NCI-H460 (cell line): ENCODE measurements around the gene PRPSAP2. TPM values are rescaled to one million over a fixed set of nuclear protein-coding genes. Genes with fewer than 3 reads are reported as not detected.

Experiments
- DNase-seq: peaks from one replicate; pipeline ENCODE4 v3.0.0-alpha.2; 2016; ENCODE audit warnings: low read depth; ENCODE audit errors: extremely low read depth
- total RNA-seq: library from RNA; depleted of rRNA; stranded (reverse); fragments of >200 nt; shearing (Covaris generic); gene quantifications from 2 replicates; pipeline ENCODE4 v1.2.3, GENCODE V29; 2014

The PRPSAP2 gene
- total RNA-seq, 1 experiment from 2014 or later, result 78.8 TPM

- DNase-seq, result peak; percentile 65
Observed at GRCh38 chr17:18960803-18961511, 103.0 kb downstream of the PRPSAP2 start.

GRCh38 chr17:18961634-18962493 lies 103.9 kb downstream of the PRPSAP2 start:
- DNase-seq, result no peak

GRCh38 chr17:18962494-18962815 lies 104.5 kb downstream of the PRPSAP2 start:
- no peak for DNase-seq

DNA sequence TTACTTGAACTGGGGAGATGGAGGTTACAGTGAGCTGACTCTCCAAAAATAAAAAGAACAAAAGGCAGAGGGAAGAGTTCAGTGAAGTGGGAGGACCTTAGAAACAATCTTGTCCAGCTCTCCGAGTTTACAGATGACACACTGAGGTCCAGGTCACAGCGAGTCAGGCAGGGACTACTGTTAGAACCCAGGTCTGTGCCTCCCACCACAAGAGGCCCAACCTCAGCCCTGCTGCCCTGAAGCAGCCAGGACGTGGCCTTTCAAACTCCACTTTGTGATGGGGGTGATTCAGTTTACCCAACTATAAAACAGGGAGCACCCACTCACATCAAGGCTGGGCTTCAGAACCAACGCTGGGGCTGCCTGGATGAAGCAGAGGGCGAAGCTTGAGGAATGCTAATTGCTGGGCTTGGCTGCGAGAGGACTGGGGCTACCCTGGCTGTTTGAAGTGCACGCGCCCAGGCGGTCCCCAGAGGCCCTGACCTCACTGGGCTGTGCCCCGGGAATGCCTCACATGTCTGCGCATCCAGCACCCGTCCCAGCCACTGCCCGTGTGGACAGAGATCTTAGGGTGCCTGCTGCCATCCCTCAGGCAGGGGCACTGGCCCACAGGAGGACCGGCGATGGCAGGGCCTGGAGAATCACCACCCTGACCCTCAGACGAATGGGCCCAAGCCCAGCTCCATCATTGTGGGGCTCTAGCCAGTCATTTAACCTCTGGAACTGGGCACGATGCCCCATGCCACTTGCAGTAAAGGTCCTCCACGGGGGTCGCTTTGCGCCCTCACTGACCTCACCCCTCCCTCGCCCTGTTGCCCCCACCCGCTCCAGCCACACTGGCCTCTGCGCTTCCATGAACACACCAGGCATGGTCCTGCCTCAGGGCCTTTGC lies 105.4 kb downstream of the PRPSAP2 start:
- no peak for DNase-seq

DNA sequence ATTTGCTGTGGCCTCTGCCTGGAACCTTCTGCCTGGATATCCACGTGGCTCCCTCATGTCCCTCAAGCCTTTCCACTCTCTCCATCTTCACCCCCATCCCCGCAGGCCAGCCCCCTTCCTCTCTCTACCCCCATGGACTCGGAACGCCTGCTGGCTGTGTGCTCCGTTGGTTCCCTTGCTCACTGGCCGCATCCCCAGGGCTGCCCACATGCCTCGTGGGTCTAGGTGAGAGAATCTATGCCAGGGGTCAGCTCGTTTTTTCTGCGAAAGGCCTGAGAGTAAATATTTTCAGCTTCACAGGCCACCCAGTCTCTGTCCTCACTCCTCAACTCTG lies 106.1 kb downstream of the PRPSAP2 start:
- DNase-seq, result no peak

- DNase-seq, result no peak
Observed at GRCh38 chr17:18964550-18964949, 106.6 kb downstream of the PRPSAP2 start.

- no peak for DNase-seq
Observed at GRCh38 chr17:18965530-18966236, 107.8 kb downstream of the PRPSAP2 start.

GRCh38 chr17:18966831-18967624 lies 109.1 kb downstream of the PRPSAP2 start:
- DNase-seq, result no peak

GRCh38 chr17:18967916-18968315 lies 110.0 kb downstream of the PRPSAP2 start:
- DNase-seq, result no peak

DNA sequence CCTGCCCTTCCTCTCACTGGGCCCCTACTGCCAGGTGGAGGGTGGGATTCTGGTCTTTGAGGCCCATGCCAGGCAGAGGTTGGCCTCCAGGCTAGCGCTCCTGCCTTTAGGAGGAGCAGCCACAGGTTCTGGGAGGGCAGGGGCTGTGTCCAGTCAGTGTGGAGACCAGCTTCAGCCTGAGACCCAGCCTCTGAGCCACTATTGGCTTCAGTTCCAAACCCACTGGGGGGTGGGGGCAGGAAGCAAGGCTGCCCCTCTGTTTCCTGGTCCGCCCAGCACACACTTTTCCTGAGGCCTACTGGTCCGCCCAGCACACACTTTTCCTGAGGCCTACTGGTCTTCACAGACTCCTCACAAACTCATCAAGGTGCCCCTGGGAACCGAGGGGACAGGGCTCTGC lies 110.4 kb downstream of the PRPSAP2 start:
- no peak for DNase-seq

GRCh38 chr17:18968945-18969887 lies 111.3 kb downstream of the PRPSAP2 start:
- DNase-seq, result no peak

- DNase-seq, result no peak
Observed at GRCh38 chr17:18970582-18971480, 112.9 kb downstream of the PRPSAP2 start.

- no peak for DNase-seq
Observed at GRCh38 chr17:18971801-18972200, 113.9 kb downstream of the PRPSAP2 start.

GRCh38 chr17:18974407-18975149 lies 116.6 kb downstream of the PRPSAP2 start:
- DNase-seq, result no peak

DNA sequence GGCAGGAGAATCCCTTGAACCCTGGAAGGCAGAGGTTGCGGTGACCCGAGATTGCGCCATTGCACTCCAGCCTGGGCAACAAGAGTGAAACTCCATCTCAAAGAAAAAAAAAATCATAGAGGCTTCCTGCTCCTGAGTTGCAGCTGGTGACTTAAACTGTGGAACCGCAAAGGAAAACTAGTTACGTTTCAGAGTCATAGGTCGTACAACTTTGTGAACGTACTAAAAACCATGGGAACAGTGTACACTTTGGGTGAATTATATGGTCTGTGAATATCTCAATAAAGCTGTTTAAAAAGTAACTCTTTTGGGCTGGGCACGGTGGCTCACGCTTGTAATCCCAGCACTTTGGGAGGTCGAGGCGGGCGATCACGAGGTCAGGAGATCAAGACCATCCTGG lies 117.7 kb downstream of the PRPSAP2 start:
- no peak for DNase-seq

DNA sequence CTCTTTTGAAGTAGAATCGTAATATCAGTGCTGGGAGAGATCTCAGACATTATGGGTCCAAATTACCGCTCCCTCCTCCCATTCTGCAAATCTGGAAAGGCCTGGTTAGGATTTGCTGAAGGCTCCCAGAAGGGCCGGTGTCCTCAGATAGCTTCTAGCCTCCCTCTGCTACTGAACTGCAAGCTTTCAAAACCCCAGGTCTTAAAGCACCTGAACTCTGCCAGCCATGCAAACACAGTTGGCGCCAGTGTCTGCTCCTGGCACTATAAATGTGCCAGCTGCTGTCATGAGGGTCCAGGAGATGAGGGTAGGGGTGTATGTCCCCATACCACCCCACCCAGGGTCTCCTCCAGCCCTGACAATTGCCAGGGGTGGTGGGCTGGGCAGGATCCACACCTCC lies 118.3 kb downstream of the PRPSAP2 start:
- DNase-seq, result no peak

DNA sequence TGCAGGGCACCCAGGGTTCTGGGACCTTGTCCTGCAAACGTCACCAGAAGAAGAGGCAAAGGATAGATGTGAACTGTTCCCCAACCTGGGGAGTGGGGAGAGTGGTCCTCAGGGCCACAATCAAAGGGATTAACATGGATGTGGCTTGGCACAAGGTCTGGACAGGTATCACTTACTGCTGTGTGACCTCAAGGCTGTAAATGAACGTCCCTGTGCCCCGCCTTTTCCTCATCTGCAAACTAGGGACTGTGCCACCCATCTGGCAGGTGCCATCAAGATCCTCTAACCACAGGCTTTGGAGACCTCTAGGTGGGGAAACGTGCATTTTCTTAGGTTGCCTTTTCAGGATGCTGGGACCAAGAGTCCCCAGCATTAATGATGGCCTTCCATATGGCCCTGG lies 119.1 kb downstream of the PRPSAP2 start:
- no peak for DNase-seq
